Measurements from ENCODE around the gene ZNF322. TPM values are rescaled to one million over a fixed set of nuclear protein-coding genes. Genes with fewer than 3 reads are reported as not detected.

Gene ZNF322
- total and polyA plus RNA-seq, 2 of the 8 experiments (the other 6 are each of a cell fraction or from before 2014, with no cell fraction given), result 5.3 to 35.0 TPM

GRCh38 chr6:26627843-26628242 lies 31.7 kb downstream of the ZNF322 start:
- H4K91ac ChIP-seq (replicated peaks; ENCODE audit: insufficient read length, low read length), result no peak overlapping the region
- no peak overlapping the region for H2BK12ac ChIP-seq (ENCODE audit: low read depth, low read length)
- no peak overlapping the region for H3K4me3 ChIP-seq (ENCODE audit: extremely low read depth in 1 of 4, insufficient read depth in 2 of 4, low read depth in 3 of 4, low read length in 4 of 4)
- 94% methylated on average over 7 of the region's 7 CpGs; no CpG with 5 or more reads in 1 of the 2 experiments for WGBS, 2 experiments (ENCODE audit: extremely low coverage in 1 of 2, insufficient coverage in 1 of 2, insufficient read length in 1 of 2, insufficient replicate concordance in 2 of 2, low coverage in 1 of 2, low lambda C conversion rate in 2 of 2, missing lambda C conversion rate in 1 of 2)
- H3K23ac ChIP-seq (ENCODE audit: insufficient read length), result no peak overlapping the region
- H3K36me3 ChIP-seq (ENCODE audit: control insufficient read depth in 2 of 4, insufficient read depth in 4 of 4, low read length in 3 of 4), result no peaks in the 10 kb centered on the region
- H3K4me1 ChIP-seq (replicated peaks in 1 of 4; ENCODE audit: control insufficient read depth in 3 of 4, insufficient read depth in 4 of 4, low read length in 3 of 4), result no peaks in the 10 kb centered on the region
- no peaks in the 10 kb centered on the region for H3K23me2 ChIP-seq (ENCODE audit: low read depth, low read length)
- CTCF ChIA-PET (ENCODE audit: partially characterized antibody), result no interaction called here
- no peak overlapping the region for H2BK5ac ChIP-seq (ENCODE audit: low read depth, low read length)
- H3K18ac ChIP-seq (ENCODE audit: extremely low read depth, low read length), result no peak overlapping the region
- H2BK15ac ChIP-seq (ENCODE audit: low read length), result no peak overlapping the region
- H3K9ac ChIP-seq (replicated peaks in 1 of 4; ENCODE audit: extremely low read depth in 1 of 4, low read depth in 3 of 4, low read length in 3 of 4), result no peak overlapping the region
- no peaks in the 10 kb centered on the region for H3K27me3 ChIP-seq (replicated peaks in 1 of 4; ENCODE audit: control insufficient read depth in 3 of 4, extremely low read depth in 1 of 4, insufficient read depth in 3 of 4, low read length in 3 of 4)
- H4K5ac ChIP-seq (ENCODE audit: insufficient read length, low read depth, low read length), result no peak overlapping the region
- DNase-seq (ENCODE audit: low read depth in 1 of 2, low spot score in 2 of 2) (no peak), FAIRE-seq (no peak)
- H4K20me1 ChIP-seq (replicated peaks in 1 of 2; ENCODE audit: control insufficient read depth in 1 of 2, insufficient read depth in 2 of 2, low read length in 2 of 2), result no peaks in the 10 kb centered on the region
- no peaks in the 10 kb centered on the region for H3K79me1 ChIP-seq (ENCODE audit: low read depth, low read length)
- no peak overlapping the region for H2AFZ ChIP-seq (ENCODE audit: low read length)
- H3K4me2 ChIP-seq (ENCODE audit: insufficient read depth in 1 of 2, low read depth in 2 of 2, low read length in 2 of 2), result no peak overlapping the region
- no peak overlapping the region for H2BK20ac ChIP-seq (ENCODE audit: low read length)
- H3K56ac ChIP-seq (replicated peaks; ENCODE audit: insufficient read length, low read depth, low read length), result no peak overlapping the region
- no peak overlapping the region for H4K8ac ChIP-seq (ENCODE audit: extremely low read depth, insufficient read depth, low read length)
- H3K14ac ChIP-seq (ENCODE audit: insufficient read length), result no peak overlapping the region
- H3K4ac ChIP-seq (replicated peaks; ENCODE audit: insufficient read length, low read depth, low read length), result no peak overlapping the region
- peaks cover 2 to 6% of the 10 kb centered on the region in 2 experiments; a peak in 2 of 4 replicates for H3K9me3 ChIP-seq (ENCODE audit: insufficient read depth in 2 of 2, low read depth in 1 of 2, low read length in 1 of 2)
- no peak overlapping the region for H3K27ac ChIP-seq (ENCODE audit: low read depth, low read length)
- H3K79me2 ChIP-seq (ENCODE audit: control insufficient read depth in 1 of 2, insufficient read depth in 2 of 2, low read length in 2 of 2), result no peaks in the 10 kb centered on the region
- no peak overlapping the region for H2AK5ac ChIP-seq (ENCODE audit: low read depth, low read length)
- POLR2A ChIA-PET (ENCODE audit: partially characterized antibody), result no interaction called here
- H2BK120ac ChIP-seq (replicated peaks; ENCODE audit: low read depth, low read length), result no peak overlapping the region
- TF ChIP-seq RBBP5 (IDR thresholded peaks at IDR 0.05; ENCODE audit: borderline replicate concordance, low read depth, low read length), result no peak
- TF ChIP-seq TCF12 (IDR thresholded peaks at IDR 0.05; ENCODE audit: low read depth, low read length), result no peak
- no peak for TF ChIP-seq BCL11A (IDR thresholded peaks at IDR 0.05; ENCODE audit: low read depth in 2 of 2, low read length in 2 of 2)
- no peak for TF ChIP-seq POLR2A (IDR thresholded peaks at IDR 0.05; ENCODE audit: control extremely low read depth in 1 of 2, low read depth in 2 of 2, low read length in 2 of 2)
- no peak for TF ChIP-seq GTF2F1 (IDR thresholded peaks at IDR 0.05; ENCODE audit: borderline replicate concordance, low read depth, low read length)
- no peak for TF ChIP-seq TBP (IDR thresholded peaks at IDR 0.05; ENCODE audit: low read depth, low read length)
- no peak for TF ChIP-seq RAD21 (IDR thresholded peaks at IDR 0.05 in 1 of 2, conservative IDR thresholded peaks at IDR 0.05 in 1 of 2; ENCODE audit: low read depth in 2 of 2, low read length in 2 of 2)
- no peak for TF ChIP-seq SP2 (IDR thresholded peaks at IDR 0.05; ENCODE audit: low read length)
- TF ChIP-seq E2F6 (IDR thresholded peaks at IDR 0.05), result no peak
- TF ChIP-seq HDAC2 (IDR thresholded peaks at IDR 0.05; ENCODE audit: borderline replicate concordance in 1 of 2, low read depth in 2 of 2, low read length in 2 of 2), result no peak
- TF ChIP-seq SIX5 (IDR thresholded peaks at IDR 0.05; ENCODE audit: low read depth, low read length), result no peak
- no peak for TF ChIP-seq ZNF274 (IDR thresholded peaks at IDR 0.05; ENCODE audit: borderline replicate concordance, extremely low read depth, low read length)
- no peak for TF ChIP-seq BACH1 (IDR thresholded peaks at IDR 0.05; ENCODE audit: low read length)
- TF ChIP-seq SP1 (IDR thresholded peaks at IDR 0.05; ENCODE audit: low read depth, low read length), result no peak
- TF ChIP-seq KDM5A (IDR thresholded peaks at IDR 0.05; ENCODE audit: low read length), result no peak

Measured in H1 (cell line).